HG02884 (cell line): ENCODE data around the gene TMEM234.
"Not testable (repeated sequence)": the region's sequence is repeated elsewhere in the genome, so short reads cannot be mapped to it uniquely, and the experiment has no call there.

ENCODE experiments used
- ATAC-seq: cut with Tn5 transposase; IDR thresholded peaks from one replicate; pipeline ENCODE4 v1.9.1; 2021; ENCODE audit warnings: mild to moderate bottlenecking, moderate library complexity; ENCODE audit not compliant: unreplicated experiment

TMEM234 gene

DNA sequence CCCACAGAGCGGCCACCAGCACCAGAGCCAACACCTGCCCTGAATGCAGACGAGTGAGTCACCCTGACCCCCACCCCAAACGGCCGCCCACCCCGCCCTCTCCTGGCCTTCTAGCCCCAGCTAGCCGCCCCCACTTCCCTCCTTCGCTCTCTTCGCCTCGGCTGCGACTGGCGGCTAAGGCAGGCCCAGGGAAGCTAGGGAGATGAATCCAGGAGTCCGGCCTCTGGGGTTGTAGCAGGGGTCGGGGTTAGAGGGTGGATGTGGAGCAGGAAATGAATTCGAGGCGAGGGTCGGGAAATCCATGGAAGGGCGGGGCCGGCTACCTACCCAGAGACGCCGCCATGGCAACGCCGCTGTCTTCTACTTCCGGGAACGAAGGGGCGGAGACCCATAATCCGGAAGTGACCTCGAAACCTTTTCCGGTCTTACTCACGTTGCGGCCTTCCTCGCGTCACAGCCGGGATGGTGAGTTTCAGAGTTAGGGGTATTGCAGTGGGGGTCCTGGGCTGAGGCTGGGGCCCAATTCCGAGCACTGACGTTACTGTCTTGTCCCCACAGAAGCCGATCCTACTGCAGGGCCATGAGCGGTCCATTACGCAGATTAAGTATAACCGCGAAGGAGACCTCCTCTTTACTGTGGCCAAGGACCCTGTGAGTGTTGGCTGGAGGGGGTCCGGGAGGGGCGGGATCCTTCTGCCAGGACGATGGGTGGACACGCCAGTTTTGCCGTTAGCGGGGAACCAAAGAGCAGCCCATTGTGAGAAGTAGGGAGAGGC, at the start of gene TMEM234, which contains the start of gene EIF3I:
TMEM234 (minus strand) TSS at position 374 of the 776 bp plus-strand sequence; CDS start at position 343, 31 bp downstream.
EIF3I (plus strand) TSS at position 428 of the 776 bp plus-strand sequence; CDS start at position 463, 35 bp downstream.
- peak; percentile 92 for ATAC-seq

DNA sequence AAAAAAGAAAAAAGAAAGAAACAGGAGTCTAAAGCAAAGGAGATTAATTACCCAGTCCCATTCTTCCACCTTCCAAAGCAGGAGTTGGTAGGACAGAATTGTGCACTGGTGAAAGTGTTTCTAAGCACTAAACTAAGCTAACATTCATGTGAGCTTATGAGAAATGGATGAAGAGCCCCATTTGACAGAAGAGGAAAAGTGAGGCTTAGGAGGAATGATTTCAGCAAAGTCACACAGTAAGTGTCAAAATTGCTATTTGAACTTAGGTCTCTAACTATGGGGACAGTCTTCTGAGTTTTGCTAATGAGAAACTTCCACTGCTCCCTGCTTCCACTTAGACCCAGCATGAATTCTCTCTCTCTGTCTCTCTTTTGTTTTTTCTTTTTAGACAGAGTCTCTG, 47.6 kb upstream of the TMEM234 start:
- ATAC-seq = no peak

DNA sequence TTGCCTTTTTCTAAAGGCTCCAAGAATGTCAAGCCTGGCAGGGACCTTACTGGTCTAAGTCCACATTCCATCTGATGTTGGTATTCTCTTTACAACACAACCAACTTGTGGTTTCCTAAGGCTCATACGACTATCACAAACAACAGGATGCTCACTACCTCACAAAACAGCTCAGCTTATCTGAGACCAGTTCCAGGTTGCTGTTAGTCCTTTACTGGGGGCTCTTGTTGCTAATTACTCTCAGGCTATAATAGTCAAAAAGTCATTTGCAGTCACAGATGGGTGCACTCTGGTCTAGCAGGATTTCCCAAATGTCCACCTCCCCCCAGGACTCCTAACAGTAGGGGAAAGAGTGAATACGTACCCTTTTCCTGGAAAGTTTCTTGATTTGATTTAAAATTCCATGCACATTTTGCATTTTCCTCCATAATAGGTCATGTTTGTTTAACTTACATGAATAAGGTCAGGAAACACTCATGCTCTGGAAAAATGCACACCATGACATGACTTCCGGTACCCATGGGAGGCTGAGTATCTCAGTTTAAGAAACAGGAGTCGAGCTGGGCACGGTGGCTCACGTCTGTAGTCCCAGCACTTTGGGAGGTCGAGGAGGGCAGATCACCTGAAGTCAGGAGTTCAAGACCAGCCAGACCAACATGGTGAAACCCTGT, 44.9 kb upstream of the TMEM234 start:
- ATAC-seq = no peak

GRCh38 chr1:32265846-32266245, 43.7 kb upstream of the TMEM234 start:
- no peak for ATAC-seq

GRCh38 chr1:32263744-32264143, 41.6 kb upstream of the TMEM234 start:
- no peak for ATAC-seq

GRCh38 chr1:32263236-32263593, 41.1 kb upstream of the TMEM234 start:
- not testable (repeated sequence) for ATAC-seq

DNA sequence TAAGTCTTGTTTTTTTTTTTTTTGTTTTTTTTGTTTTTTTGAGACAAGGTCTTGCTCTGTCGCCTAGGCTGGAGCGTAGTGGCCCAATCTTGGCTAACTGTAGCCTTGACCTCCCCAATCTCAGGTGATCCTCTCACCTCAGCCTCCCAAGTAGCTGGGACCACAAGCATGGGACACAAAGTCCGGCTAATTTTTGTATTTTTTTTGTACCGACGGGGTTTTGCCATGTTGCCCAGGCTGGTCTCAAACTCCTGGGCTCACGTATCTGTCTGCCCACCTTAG, 35.0 kb upstream of the TMEM234 start:
- no peak for ATAC-seq

GRCh38 chr1:32256473-32257226, 34.5 kb upstream of the TMEM234 start:
- ATAC-seq = no peak

DNA sequence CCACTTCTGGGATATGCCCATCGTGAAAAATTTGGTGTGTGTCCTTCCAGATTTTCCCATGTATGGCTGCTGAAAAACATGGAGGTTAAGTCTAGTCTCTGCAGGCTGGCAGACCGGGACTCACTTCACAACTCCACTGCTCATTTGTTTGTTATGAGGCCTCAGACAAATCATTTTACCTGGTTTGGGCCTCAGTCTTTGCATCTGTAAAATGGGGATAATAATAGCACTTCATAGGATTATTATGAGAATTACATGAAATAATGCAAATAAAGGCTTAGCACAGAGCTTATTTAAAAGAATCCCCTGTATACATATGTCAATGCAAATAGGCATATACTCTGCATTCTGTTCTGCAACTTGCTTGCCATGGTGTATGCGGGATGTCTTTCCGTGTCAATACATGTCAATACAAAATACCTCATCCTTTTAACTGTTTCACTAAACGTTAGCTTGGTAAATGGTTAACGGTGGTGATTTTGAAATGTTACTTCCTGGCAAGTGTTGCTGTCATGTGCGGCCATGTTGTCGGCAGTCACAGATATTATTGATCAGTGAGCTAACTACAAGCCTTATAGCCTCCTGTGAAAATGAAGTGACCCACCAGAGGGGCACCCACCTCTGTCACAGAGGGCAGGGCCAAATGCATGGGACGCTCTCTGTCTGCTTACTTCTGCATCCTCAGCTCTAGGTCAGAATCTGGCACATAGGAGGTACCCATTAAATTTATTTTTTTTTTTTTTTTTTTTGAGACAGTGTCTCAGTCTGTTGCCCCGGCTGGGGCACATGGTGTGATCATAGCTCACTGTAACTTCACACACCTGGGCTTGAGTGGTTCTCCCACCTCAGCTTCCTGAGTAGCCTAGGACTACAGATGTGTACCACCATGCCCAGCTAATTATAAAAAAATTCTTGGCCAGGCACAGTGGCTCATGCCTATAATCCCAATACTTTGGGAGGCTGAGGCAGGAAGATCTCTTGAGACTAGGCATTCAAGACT, 33.2 kb upstream of the TMEM234 start:
- ATAC-seq = no peak

GRCh38 chr1:32250893-32251716, 29.0 kb upstream of the TMEM234 start, which contains the start of gene LCK:
TSS of gene LCK (plus strand) at chr1:32251265. CDS start at chr1:32274330, 23,065 bp downstream.
- no peak for ATAC-seq

DNA sequence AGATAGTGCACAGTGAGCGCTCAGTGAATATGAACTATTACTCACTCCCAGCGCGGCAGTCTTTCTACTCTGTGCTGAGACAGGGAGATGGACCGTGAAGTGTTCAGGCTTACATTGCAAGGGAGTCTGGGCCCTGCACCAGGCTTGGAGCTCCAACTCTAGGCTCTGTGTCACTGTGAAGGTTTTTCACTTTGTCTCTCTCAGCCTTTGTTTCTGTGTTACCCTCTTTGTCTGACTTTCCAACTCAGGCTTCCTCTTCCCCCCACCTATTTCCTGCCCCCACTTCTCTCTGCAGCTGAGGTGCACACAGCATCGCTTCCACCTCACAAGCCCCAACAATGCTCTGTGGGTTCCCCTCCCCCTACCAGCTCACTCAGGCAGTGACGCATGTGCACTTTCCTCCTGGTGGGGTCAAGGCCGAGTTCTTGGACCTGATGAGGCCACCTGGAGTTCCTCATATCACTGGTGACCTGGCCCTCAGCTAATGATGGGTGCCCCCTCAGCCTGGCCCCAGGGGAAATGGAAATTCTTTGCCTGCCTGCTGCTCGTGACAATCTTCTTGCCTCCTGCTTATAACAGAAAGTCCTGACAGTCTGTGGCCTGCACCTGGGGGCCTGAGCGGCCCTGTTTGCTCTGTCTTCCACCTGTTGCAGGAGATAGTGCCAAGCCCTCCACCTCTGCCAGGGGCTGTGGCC, 27.8 kb upstream of the TMEM234 start:
- peak; percentile 62 for ATAC-seq

DNA sequence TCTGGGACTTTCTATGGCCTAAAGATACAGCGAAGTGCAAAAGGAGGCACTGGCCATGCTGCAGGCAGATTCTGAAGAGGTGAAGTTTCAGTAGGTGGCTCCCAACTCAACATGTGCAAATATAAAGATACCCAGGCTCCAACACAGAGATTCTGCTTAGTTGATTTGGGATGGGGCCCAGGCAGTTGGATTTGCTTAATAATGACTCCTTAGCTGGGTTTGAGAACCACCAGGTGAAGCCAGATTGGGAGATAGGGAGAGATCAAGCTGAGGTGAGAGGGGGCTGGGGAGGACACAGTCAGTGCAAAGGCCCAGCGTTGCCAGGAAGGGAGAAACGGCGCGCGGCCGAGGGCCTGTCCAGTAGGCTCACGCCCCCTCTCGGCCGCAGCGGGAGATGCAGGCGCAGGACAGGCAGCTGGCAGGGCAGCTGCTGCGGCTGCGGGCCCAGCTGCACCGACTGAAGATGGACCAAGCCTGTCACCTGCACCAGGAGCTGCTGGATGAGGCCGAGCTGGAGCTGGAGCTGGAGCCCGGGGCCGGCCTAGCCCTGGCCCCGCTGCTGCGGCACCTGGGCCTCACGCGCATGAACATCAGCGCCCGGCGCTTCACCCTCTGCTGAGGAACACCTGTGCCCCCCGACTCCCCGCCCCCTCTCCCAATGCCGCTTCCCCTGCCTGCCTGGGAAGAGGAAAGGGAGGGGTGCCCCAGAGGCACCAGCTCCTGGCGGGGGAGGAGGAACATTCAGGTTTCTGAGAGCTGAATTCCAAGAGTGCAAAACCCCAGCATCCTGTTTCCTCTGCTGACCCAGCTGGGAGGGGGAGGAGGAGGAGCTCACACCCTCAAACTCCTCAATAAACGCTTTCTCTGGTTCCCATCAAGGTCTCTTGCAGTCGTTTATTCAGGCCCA, 26.1 kb upstream of the TMEM234 start:
- no peak for ATAC-seq

GRCh38 chr1:32247452-32247851, 25.3 kb upstream of the TMEM234 start:
- ATAC-seq = no peak

- ATAC-seq = no peak
Observed at GRCh38 chr1:32246888-32247273, 24.7 kb upstream of the TMEM234 start, which contains the start of gene FAM167B. TSS of gene FAM167B (plus strand) at chr1:32247222. CDS start at chr1:32247422, 200 bp downstream.

DNA sequence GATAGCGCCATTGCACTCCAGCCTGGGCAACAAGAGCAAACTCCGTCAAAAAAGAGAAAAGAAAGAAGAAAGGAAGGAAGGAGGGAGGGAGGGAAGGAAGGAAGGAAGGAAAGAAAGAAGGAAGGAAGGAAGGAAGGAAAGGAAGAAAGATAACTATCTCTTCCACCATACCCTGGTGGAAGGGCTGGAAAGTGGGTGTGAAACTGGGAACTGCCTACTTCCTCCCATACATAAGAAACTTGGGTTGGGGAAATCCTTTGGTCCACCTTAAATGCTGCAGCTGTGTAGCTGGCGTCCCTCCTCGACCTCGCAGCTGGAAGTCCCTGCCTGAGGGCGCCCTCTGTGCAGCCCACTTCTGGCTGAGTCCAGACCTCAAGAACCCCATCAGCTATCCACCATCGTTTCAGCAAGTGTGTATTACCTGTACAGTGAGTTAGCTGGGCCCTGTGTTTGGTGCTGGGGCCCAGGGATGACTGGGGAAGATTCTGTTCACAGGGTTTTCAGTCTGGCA, 20.2 kb upstream of the TMEM234 start:
- ATAC-seq = no peak

GRCh38 chr1:32241001-32241763, 19.0 kb upstream of the TMEM234 start:
- ATAC-seq = no peak
